HepG2 (cell line): ENCODE results near the gene SRPK3. TPM values are rescaled to one million over a fixed set of nuclear protein-coding genes. Genes with fewer than 3 reads are reported as not detected.

ENCODE experiments used
- FOXK2 ChIP-seq: fragments of 450-650 bp; IDR thresholded peaks from 2 replicates; pipeline ENCODE4 v1.6.1; 2016
- JUND ChIP-seq: sonication (generic); formaldehyde crosslinking; IDR thresholded peaks from 2 replicates; pipeline ENCODE4 v1.8.0; 2022; ENCODE audit warnings: mild to moderate bottlenecking, missing genetic modification reagents
- NFRKB ChIP-seq: fragments of 450-650 bp; IDR thresholded peaks from 2 replicates; pipeline ENCODE4 v1.6.1; 2017
- PTBP1 ChIP-seq: fragments of 200-400 bp; formaldehyde crosslinking; IDR thresholded peaks from 2 replicates; pipeline ENCODE4 v1.6.1; 2018; ENCODE audit warnings: low read length, low read depth; ENCODE audit not compliant: poor library complexity, severe bottlenecking
- TBX3 ChIP-seq: fragments of 450-650 bp; IDR thresholded peaks from 2 replicates; pipeline ENCODE4 v1.6.1; 2017; ENCODE audit warnings: antibody characterized with exemption, mild to moderate bottlenecking, inconsistent platforms, borderline replicate concordance
- ZBTB21 ChIP-seq: sonication (generic); formaldehyde crosslinking; IDR thresholded peaks from 2 replicates; pipeline ENCODE4 v1.4.0; 2020; ENCODE audit warnings: missing genetic modification reagents
- polyA plus RNA-seq, 8 experiments: library from polyadenylated mRNA; depleted of rRNA in 3 of 8; stranded (reverse) in 7 of 8; unstranded in 1 of 8; fragments of >200 nt; fragmentation: Illumina TruSeq in 4 of 8; extraction: Trizol in 4 of 8; gene quantifications; 2 replicates each; pipeline versions ENCODE4 v1.2.1 to v1.2.3, GENCODE V29; 2011 to 2016; ENCODE audit warnings: low read depth in 4 of 8, missing spikeins in 1 of 8, mixed read lengths in 1 of 8; ENCODE audit not compliant: insufficient read depth in 1 of 8
- total RNA-seq, 5 experiments: library from RNA; depleted of rRNA; stranded (reverse); fragments of >200 nt; fragmentation: Illumina TruSeq; extraction: Trizol; gene quantifications; 2 replicates each; pipeline ENCODE4 v1.2.3, GENCODE V29; 2016; ENCODE audit warnings: low read depth in 1 of 5
- TF ChIP-seq, protein P1 (sequence below): sonication (generic); formaldehyde crosslinking; IDR thresholded peaks from 2 replicates; pipeline ENCODE4 v1.5.0; 2020; ENCODE audit warnings: mild to moderate bottlenecking, missing genetic modification reagents
- TF ChIP-seq, protein P2 (sequence below), 2 experiments: sonication (generic) in 1 of 2; formaldehyde crosslinking in 1 of 2; IDR thresholded peaks; 2 replicates each; pipeline versions ENCODE4 v1.4.0 to v1.6.1; 2018 to 2020; ENCODE audit warnings: missing genetic modification reagents in 2 of 2, borderline replicate concordance in 1 of 2, low read depth in 1 of 2, mild to moderate bottlenecking in 1 of 2, missing biosample characterization in 1 of 2
- TF ChIP-seq, protein P3 (sequence below): sonication (generic); formaldehyde crosslinking; IDR thresholded peaks from 2 replicates; pipeline ENCODE4 v1.5.1; 2020; ENCODE audit warnings: missing genetic modification reagents, mild to moderate bottlenecking, borderline replicate concordance
- TF ChIP-seq, protein P4 (sequence below): sonication (generic); formaldehyde crosslinking; IDR thresholded peaks from 2 replicates; pipeline ENCODE4 v1.4.0; 2020; ENCODE audit warnings: mild to moderate bottlenecking, missing genetic modification reagents
- TF ChIP-seq, protein P5 (sequence below): fragments of 450-650 bp; IDR thresholded peaks from 2 replicates; pipeline ENCODE4 v1.6.1; 2017
- TF ChIP-seq, protein P6 (sequence below): sonication (generic); formaldehyde crosslinking; IDR thresholded peaks from 2 replicates; pipeline ENCODE4 v1.5.1; 2020; ENCODE audit warnings: mild to moderate bottlenecking, missing genetic modification reagents

Gene SRPK3
- total and polyA plus RNA-seq, 2 of the 13 experiments (the other 11 are each of a cell fraction or from before 2014, with no cell fraction given), result 0.22 to 0.30 TPM

DNA sequence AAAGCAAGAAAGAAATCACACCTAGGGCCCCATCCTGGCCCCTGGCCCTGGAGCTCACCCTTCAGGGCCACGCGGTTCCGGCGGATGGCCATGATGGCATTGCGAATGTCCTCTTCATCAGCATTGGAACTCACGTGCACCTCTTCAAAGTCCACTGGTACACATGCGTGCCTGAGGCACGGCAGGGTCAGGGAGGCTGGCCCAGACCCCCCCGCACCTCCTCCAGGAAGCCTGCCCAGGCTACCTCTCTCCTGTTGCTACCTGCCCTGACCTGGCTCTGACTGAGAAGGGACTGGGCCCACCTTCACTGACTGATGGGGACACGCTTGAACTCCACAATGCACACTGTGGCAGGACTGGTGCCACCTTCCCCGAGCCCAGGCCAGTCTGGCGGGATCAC is 8.8 kb downstream of the SRPK3 start (continued):
- TF ChIP-seq, protein P1, sequence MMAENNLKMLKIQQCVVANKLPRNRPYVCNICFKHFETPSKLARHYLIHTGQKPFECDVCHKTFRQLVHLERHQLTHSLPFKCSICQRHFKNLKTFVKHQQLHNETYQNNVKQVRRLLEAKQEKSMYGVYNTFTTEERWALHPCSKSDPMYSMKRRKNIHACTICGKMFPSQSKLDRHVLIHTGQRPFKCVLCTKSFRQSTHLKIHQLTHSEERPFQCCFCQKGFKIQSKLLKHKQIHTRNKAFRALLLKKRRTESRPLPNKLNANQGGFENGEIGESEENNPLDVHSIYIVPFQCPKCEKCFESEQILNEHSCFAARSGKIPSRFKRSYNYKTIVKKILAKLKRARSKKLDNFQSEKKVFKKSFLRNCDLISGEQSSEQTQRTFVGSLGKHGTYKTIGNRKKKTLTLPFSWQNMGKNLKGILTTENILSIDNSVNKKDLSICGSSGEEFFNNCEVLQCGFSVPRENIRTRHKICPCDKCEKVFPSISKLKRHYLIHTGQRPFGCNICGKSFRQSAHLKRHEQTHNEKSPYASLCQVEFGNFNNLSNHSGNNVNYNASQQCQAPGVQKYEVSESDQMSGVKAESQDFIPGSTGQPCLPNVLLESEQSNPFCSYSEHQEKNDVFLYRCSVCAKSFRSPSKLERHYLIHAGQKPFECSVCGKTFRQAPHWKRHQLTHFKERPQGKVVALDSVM (CRISPR knock-in tag), result no peak
- TF ChIP-seq, protein P2, sequence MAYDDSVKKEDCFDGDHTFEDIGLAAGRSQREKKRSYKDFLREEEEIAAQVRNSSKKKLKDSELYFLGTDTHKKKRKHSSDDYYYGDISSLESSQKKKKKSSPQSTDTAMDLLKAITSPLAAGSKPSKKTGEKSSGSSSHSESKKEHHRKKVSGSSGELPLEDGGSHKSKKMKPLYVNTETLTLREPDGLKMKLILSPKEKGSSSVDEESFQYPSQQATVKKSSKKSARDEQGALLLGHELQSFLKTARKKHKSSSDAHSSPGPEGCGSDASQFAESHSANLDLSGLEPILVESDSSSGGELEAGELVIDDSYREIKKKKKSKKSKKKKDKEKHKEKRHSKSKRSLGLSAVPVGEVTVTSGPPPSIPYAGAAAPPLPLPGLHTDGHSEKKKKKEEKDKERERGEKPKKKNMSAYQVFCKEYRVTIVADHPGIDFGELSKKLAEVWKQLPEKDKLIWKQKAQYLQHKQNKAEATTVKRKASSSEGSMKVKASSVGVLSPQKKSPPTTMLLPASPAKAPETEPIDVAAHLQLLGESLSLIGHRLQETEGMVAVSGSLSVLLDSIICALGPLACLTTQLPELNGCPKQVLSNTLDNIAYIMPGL (CRISPR knock-in tag; IDR thresholded peaks at IDR 0.05; ENCODE audit: borderline replicate concordance in 1 of 2, low read depth in 1 of 2), result no peak
- TF ChIP-seq TBX3 (no peak), PTBP1 (no peak), JUND (CRISPR knock-in tag) (no peak), FOXK2 (no peak), ZBTB21 (CRISPR knock-in tag) (no peak), NFRKB (no peak)
- TF ChIP-seq, protein P3, sequence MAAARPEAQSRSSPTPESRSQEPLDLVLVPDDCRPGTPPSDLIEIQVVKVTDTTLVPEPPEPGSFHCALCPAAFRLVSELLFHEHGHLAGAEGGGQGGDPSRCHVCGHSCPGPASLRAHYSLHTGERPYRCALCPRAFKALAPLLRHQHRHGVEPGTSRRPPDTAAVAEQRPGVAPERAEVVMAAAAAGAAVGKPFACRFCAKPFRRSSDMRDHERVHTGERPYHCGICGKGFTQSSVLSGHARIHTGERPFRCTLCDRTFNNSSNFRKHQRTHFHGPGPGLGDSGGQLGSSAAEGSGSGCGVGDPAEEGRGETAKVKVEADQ (CRISPR knock-in tag), result no peak
- TF ChIP-seq, protein P4, sequence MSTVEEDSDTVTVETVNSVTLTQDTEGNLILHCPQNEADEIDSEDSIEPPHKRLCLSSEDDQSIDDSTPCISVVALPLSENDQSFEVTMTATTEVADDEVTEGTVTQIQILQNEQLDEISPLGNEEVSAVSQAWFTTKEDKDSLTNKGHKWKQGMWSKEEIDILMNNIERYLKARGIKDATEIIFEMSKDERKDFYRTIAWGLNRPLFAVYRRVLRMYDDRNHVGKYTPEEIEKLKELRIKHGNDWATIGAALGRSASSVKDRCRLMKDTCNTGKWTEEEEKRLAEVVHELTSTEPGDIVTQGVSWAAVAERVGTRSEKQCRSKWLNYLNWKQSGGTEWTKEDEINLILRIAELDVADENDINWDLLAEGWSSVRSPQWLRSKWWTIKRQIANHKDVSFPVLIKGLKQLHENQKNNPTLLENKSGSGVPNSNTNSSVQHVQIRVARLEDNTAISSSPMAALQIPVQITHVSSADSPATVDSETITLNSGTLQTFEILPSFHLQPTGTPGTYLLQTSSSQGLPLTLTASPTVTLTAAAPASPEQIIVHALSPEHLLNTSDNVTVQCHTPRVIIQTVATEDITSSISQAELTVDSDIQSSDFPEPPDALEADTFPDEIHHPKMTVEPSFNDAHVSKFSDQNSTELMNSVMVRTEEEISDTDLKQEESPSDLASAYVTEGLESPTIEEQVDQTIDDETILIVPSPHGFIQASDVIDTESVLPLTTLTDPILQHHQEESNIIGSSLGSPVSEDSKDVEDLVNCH (CRISPR knock-in tag), result no peak
- TF ChIP-seq, protein P5, sequence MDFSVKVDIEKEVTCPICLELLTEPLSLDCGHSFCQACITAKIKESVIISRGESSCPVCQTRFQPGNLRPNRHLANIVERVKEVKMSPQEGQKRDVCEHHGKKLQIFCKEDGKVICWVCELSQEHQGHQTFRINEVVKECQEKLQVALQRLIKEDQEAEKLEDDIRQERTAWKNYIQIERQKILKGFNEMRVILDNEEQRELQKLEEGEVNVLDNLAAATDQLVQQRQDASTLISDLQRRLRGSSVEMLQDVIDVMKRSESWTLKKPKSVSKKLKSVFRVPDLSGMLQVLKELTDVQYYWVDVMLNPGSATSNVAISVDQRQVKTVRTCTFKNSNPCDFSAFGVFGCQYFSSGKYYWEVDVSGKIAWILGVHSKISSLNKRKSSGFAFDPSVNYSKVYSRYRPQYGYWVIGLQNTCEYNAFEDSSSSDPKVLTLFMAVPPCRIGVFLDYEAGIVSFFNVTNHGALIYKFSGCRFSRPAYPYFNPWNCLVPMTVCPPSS, result no peak
- TF ChIP-seq, protein P6, sequence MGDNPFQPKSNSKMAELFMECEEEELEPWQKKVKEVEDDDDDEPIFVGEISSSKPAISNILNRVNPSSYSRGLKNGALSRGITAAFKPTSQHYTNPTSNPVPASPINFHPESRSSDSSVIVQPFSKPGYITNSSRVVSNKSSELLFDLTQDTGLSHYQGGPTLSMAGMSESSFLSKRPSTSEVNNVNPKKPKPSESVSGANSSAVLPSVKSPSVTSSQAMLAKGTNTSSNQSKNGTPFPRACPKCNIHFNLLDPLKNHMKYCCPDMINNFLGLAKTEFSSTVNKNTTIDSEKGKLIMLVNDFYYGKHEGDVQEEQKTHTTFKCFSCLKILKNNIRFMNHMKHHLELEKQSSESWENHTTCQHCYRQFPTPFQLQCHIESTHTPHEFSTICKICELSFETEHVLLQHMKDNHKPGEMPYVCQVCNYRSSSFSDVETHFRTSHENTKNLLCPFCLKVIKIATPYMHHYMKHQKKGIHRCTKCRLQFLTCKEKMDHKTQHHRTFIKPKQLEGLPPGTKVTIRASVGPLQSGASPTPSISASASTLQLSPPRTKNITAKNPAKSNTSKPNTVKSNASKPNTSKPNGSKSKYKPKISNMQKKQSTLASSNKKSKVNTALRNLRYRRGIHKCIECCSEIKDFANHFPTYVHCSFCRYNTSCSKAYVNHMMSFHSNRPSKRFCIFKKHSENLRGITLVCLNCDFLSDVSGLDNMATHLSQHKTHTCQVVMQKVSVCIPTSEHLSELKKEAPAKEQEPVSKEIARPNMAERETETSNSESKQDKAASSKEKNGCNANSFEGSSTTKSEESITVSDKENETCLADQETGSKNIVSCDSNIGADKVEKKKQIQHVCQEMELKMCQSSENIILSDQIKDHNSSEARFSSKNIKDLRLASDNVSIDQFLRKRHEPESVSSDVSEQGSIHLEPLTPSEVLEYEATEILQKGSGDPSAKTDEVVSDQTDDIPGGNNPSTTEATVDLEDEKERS (CRISPR knock-in tag), result no peak
